ENCODE measurements around the gene TOLLIP.
"Not testable (repeated sequence)": the region's sequence is repeated elsewhere in the genome, so short reads cannot be mapped to it uniquely, and the experiment has no call there.

Gene TOLLIP

GRCh38 chr11:1271406-1271805 is 38.0 kb downstream of the TOLLIP start:
- DNase-seq (ENCODE audit: low read depth in 2 of 2), result no peak
- H3K4me3 ChIP-seq (replicated peaks in 1 of 2; ENCODE audit: low read depth in 2 of 2, low read length in 2 of 2), result no peak overlapping the region
- TF ChIP-seq, protein P1, sequence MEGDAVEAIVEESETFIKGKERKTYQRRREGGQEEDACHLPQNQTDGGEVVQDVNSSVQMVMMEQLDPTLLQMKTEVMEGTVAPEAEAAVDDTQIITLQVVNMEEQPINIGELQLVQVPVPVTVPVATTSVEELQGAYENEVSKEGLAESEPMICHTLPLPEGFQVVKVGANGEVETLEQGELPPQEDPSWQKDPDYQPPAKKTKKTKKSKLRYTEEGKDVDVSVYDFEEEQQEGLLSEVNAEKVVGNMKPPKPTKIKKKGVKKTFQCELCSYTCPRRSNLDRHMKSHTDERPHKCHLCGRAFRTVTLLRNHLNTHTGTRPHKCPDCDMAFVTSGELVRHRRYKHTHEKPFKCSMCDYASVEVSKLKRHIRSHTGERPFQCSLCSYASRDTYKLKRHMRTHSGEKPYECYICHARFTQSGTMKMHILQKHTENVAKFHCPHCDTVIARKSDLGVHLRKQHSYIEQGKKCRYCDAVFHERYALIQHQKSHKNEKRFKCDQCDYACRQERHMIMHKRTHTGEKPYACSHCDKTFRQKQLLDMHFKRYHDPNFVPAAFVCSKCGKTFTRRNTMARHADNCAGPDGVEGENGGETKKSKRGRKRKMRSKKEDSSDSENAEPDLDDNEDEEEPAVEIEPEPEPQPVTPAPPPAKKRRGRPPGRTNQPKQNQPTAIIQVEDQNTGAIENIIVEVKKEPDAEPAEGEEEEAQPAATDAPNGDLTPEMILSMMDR (IDR thresholded peaks at IDR 0.05; ENCODE audit: low read depth, low read length), result no peak

- DNase-seq (ENCODE audit: low read depth in 2 of 2), result peak in 1 of 2 donors; percentile 16
- H3K4me3 ChIP-seq (replicated peaks in 1 of 2; ENCODE audit: low read depth in 2 of 2, low read length in 2 of 2), result no peak overlapping the region
- TF ChIP-seq, protein P1 (IDR thresholded peaks at IDR 0.05; ENCODE audit: low read depth, low read length), result no peak
Measured at GRCh38 chr11:1271002-1271401, 38.4 kb downstream of the TOLLIP start.

GRCh38 chr11:1270476-1270875 is 39.0 kb downstream of the TOLLIP start:
- DNase-seq (ENCODE audit: low read depth in 2 of 2), result no peak
- H3K4me3 ChIP-seq (replicated peaks in 1 of 2; ENCODE audit: low read depth in 2 of 2, low read length in 2 of 2), result no peak overlapping the region
- TF ChIP-seq, protein P1 (IDR thresholded peaks at IDR 0.05; ENCODE audit: low read depth, low read length), result no peak

DNA sequence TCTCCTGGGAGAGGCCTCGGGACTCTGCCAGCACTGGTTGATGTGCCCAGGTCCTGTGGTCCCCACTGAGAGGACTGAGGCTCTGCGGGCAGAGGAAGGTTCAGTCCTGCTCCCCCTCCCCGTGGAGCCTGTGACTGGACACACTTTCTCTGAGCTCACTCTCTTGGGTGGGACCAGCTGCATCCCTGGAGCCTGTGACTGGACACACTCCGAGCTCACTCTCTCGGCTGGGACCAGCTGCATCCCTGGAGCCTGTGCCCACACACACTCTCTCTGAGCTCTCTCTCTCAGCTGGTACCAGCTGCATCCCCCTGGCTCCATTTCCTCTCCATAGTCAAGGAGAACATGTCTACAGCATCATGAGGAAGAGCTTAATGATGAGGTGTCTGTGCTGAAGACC is 39.5 kb downstream of the TOLLIP start:
- TF ChIP-seq, protein P1 (IDR thresholded peaks at IDR 0.05; ENCODE audit: low read depth, low read length), result no peak
- no peak for DNase-seq (ENCODE audit: low read depth in 2 of 2)
- no peak overlapping the region for H3K4me3 ChIP-seq (replicated peaks in 1 of 2; ENCODE audit: low read depth in 2 of 2, low read length in 2 of 2)

DNA sequence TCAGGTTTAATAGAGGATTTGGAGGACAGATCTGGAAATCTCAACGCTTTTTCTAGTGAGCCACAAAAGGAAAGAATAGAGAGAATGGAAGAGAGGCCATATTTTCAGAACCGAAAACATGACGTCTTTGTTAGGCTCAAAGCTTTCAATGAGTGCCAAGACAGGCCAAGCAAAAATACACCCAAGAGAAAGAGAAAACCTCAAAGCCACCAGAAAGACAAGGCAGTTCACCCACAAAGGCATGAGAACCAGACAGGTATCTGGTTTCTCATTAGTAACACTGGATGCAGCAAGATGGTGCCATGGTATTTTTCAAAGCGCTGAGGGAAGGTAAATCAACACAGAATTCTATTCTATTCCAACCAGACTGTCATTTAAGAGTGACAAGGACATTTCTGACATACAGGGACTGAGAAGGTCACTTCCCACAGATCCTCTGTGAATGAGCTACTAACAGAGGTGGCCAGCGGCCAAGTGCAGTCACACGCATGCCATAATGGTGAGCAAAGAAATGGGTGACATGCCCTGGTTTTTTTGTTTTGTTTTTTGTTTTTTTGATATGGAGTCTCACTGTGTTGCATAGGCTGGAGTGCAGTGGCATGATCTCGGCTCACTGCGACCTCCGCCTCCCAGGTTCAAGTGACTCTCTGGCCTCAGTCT is 41.9 kb downstream of the TOLLIP start:
- peak in 1 of 2 donors; percentile 11 for DNase-seq (ENCODE audit: low read depth in 2 of 2)
- H3K4me3 ChIP-seq (replicated peaks in 1 of 2; ENCODE audit: low read depth in 2 of 2, low read length in 2 of 2), result no peak overlapping the region
- TF ChIP-seq, protein P1 (IDR thresholded peaks at IDR 0.05; ENCODE audit: low read depth, low read length), result no peak

DNA sequence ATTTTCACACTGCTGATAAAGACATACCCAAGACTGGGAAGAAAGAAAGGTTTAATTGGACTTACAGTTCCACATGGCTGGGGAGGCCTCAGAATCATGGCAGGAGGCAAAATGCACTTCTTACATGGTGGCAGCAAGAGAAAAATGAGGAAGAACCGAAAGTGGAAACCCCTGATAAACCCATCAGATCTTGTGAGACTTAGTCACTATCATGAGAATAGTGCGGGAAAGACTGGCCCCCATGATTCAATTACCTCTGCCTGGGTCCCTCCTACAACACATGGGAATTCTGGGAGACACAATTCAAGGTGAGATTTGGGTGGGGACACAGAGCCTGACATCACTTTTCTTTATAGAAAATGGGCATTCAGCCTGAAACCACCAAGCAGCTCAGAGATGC is 42.5 kb downstream of the TOLLIP start:
- H3K4me3 ChIP-seq (replicated peaks in 1 of 2; ENCODE audit: low read depth in 2 of 2, low read length in 2 of 2); DNase-seq (ENCODE audit: low read depth in 2 of 2): not testable (repeated sequence)

- not testable (repeated sequence) for DNase-seq (ENCODE audit: low read depth in 2 of 2); H3K4me3 ChIP-seq (replicated peaks in 1 of 2; ENCODE audit: low read depth in 2 of 2, low read length in 2 of 2)
Measured at GRCh38 chr11:1265480-1265879, 44.0 kb downstream of the TOLLIP start.

- peak; percentile 80 to 92 for DNase-seq (ENCODE audit: low read depth in 2 of 2)
- TF ChIP-seq, protein P1 (IDR thresholded peaks at IDR 0.05; ENCODE audit: low read depth, low read length), result peak; percentile 58
- not testable (repeated sequence) for H3K4me3 ChIP-seq (replicated peaks in 1 of 2; ENCODE audit: low read depth in 2 of 2, low read length in 2 of 2)
Measured at GRCh38 chr11:1264444-1264843, 45.0 kb downstream of the TOLLIP start.

All from cardiac fibroblast (primary cell).